GM12878 (cell line): ENCODE data around the gene OXA1L. TPM values are rescaled to one million over a fixed set of nuclear protein-coding genes. Genes with fewer than 3 reads are reported as not detected.

Experiments used
- BCL3 ChIP-seq: IDR thresholded peaks from 2 replicates; pipeline ENCODE4 v1.6.1; 2011; ENCODE audit warnings: borderline replicate concordance, low read depth, mild to moderate bottlenecking, moderate library complexity, low read length; ENCODE audit not compliant: insufficient read depth, poor library complexity, severe bottlenecking
- ETV6 ChIP-seq, 2 experiments: fragments of 450-650 bp in 1 of 2; IDR thresholded peaks in 1 of 2; conservative IDR thresholded peaks in 1 of 2; 2 replicates each; pipeline ENCODE4 v1.6.1; 2014; ENCODE audit warnings: antibody characterized with exemption in 1 of 2, borderline replicate concordance in 1 of 2, low read depth in 1 of 2, mild to moderate bottlenecking in 1 of 2, moderate library complexity in 1 of 2
- JUND ChIP-seq: IDR thresholded peaks from 2 replicates; pipeline ENCODE4 v1.6.1; 2012; ENCODE audit warnings: low read depth, mild to moderate bottlenecking, low read length, improper control_type of control experiment, moderate library complexity
- MYC ChIP-seq: IDR thresholded peaks from 2 replicates; pipeline ENCODE4 v1.6.1; 2011; ENCODE audit warnings: mild to moderate bottlenecking, low read length, moderate library complexity, inconsistent platforms; ENCODE audit not compliant: insufficient read depth, insufficient replicate concordance, insufficient read length, severe bottlenecking
- RB1 ChIP-seq: fragments of 450-650 bp; formaldehyde crosslinking; IDR thresholded peaks from 2 replicates; pipeline ENCODE4 v1.6.1; 2017; ENCODE audit warnings: mild to moderate bottlenecking, borderline replicate concordance
- SKIL ChIP-seq: fragments of 450-650 bp; IDR thresholded peaks from 2 replicates; pipeline ENCODE4 v1.6.1; 2017; ENCODE audit warnings: mild to moderate bottlenecking, low read depth, inconsistent platforms; ENCODE audit not compliant: poor library complexity, severe bottlenecking
- ZBTB40 ChIP-seq: fragments of 450-650 bp; IDR thresholded peaks from 2 replicates; pipeline ENCODE4 v1.6.1; 2016; ENCODE audit warnings: mild to moderate bottlenecking, moderate library complexity, borderline replicate concordance
- polyA plus RNA-seq, 11 experiments: library from polyadenylated mRNA; depleted of rRNA in 4 of 11; unstranded in 6 of 11; stranded (reverse) in 5 of 11; fragments of >200 nt; fragmentation: Nextera tagmentation in 4 of 11; fragmentation: Illumina TruSeq in 1 of 11; extraction: Ambion mirVana in 4 of 11; extraction: Trizol in 1 of 11; gene quantifications; 1 replicate in 1 of 11; 2 replicates in 10 of 11; pipeline versions ENCODE4 v1.2.1 to v1.2.3, GENCODE V29; 2011 to 2016; ENCODE audit warnings: inconsistent platforms in 2 of 11, missing spikeins in 2 of 11, low read depth in 1 of 11
- total RNA-seq, 4 experiments: library from RNA; depleted of rRNA in 3 of 4; stranded (reverse); fragments of >200 nt in 3 of 4; fragmentation: Illumina TruSeq in 1 of 4; extraction: Trizol in 1 of 4; gene quantifications; 2 replicates each; pipeline versions ENCODE4 v1.2.1 to v1.2.3, GENCODE V29; 2013 to 2021

OXA1L gene
- total and polyA plus RNA-seq, 10 of the 15 experiments (the other 5 are each of a cell fraction or from before 2014, with no cell fraction given): 105 to 289 (median 146) TPM

GRCh38 chr14:22819151-22819988 is 52.9 kb downstream of the OXA1L start (continued):
- TF ChIP-seq ZBTB40 (no peak), BCL3 (no peak), JUND (no peak), SKIL (no peak), ETV6 (conservative IDR thresholded peaks at IDR 0.05 in 1 of 2, IDR thresholded peaks at IDR 0.05 in 1 of 2; ENCODE audit: borderline replicate concordance in 1 of 2, low read depth in 1 of 2) (no peak), RB1 (no peak), MYC (no peak)
